Stomach (tissue), 4 donors: ENCODE results near the gene MYD88.

Experiments used
- CTCF ChIP-seq, 7 experiments: fragments of 450-650 bp in 4 of 7; fragments of 200-600 bp in 3 of 7; sonication (generic) in 3 of 7; IDR thresholded peaks; one replicate each; pipeline ENCODE4 v1.5.1; 2016 to 2019; ENCODE audit warnings: antibody characterized with exemption in 7 of 7, control low read depth in 2 of 7, mild to moderate bottlenecking in 1 of 7
- POLR2A ChIP-seq, 4 donors: fragments of 450-650 bp; IDR thresholded peaks; one replicate each; pipeline ENCODE4 v1.6.1; 2016; ENCODE audit warnings: antibody characterized with exemption in 4 of 4, control low read depth in 2 of 4, mild to moderate bottlenecking in 1 of 4, moderate library complexity in 1 of 4

- no peak for TF ChIP-seq CTCF (IDR thresholded peaks at IDR 0.05)
- TF ChIP-seq POLR2A (IDR thresholded peaks at IDR 0.05): no peak
These were observed 10.2 kb upstream of the MYD88 start for GRCh38 chr3:38128303-38128655.
